Activated CD4-positive, alpha-beta T cell treated with anti-CD3 and anti-CD28 coated beads, Interleukin-2, amount 50 U/mL, for 48 hours (primary cell): ENCODE measurements around the gene BMPER.

Experiments used
- DNase-seq, 2 experiments: peaks; one replicate each; pipeline ENCODE4 v3.0.0-alpha.2; 2020

Gene BMPER

DNA sequence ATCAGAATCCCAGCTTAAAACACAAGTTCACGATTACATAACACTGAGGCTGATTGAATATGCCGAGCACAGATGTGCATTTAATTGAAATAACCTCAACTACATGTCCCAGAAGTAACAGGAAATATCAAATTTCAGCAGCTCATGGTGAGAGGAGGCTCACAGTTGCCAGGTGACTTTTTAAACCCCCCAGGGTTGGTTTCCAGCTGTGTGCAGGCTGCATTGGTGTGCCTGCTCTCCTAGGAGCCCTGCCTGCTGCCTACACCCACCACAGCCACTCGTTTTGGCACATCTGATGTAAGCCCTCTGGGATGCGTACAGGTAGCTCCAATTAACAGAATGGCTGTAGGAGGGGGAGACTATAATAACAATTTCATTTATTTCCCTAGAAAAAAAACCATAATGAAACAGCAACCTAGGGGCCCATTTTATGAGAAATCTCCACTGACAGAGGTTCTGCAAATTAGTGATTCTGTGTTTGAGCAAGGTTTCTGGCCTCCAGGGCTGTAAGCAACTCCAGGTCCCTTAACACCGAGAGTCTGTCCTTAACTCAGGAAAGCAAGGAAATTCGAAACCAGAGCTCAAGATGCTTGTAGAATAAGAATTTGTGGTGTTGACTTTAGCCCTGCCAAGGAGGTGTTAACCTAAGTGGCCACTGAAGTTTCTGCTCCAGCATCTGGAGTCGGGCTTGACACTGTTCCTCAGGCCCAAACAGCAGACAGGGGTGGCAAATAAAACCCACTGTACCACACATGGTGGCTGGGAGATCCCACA is 161.9 kb downstream of the BMPER start:
- no peak for DNase-seq

DNA sequence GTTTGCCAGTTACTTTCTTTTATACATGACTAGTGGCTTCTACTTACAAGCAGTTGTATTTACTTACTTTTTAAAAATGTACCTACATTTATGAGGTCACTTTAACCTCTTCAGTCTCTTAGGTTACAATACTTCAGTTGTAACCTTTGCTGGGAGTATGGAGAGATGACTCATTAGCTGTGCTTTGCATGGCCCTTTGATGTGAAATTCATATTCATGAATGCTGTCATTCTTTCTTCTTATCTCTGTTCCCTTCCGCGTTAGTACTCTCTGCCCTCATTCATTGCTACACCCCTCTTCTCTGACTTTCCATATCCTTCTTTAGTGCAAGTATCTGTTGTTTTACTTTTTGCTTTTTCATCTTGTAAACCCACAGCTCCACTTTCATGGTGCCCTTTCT is 164.3 kb downstream of the BMPER start:
- DNase-seq, result no peak

DNA sequence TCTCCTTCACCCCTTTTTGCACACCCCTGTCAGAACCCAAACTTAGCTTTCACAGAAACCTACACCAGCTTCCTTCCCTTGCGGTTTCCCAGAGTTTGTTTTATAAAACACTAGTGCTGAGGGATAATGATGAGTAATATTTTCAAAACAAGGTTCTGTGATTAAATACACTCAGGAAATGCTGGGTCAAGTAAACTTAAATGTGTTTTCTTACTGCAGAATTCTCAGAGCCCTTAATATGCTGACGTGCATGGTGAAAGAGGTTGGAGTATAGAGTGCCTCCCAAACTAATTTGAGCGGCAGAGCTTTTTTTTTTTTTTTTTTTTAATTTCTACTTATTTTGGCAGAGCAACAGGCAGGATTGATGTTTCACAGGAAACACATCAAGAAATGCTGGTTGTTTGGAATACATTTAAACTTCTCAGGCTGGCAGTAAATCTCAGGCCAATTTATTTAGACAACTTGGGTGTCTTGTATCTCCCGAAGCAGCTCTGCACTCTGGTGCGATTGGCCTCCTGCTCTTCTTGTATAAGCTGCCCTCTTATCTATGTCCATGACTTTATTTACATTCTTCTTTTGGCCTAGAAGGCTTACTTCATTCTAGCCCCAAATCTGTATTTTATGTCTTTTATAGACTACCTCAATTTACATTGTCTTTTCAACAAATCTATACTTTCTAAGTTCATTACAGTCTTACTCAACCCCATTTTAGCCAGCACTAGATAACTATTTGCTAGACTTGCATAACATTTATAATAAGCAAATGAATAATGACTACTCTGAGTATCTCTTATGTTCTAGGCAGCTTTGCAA is 165.4 kb downstream of the BMPER start:
- no peak for DNase-seq

DNA sequence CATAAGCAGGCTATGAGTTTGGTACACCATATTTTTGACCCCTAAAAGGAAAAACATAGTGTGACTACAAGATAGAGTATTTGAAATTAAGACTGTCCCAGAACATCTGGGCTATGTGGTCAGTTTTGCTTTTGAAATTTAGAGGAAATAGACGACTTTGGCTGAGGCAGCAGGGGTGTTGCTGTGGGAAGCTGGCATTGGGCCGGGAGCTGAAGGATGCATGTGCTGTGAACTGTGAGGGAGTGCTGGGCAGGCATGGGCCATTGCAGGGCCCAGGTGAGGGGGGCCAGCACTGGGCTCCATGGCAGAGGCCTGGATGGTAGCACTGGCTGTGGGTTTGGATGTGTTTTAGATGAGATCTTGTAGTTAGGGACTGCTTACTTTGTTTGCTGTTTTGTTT is 168.3 kb downstream of the BMPER start:
- no peak for DNase-seq

DNA sequence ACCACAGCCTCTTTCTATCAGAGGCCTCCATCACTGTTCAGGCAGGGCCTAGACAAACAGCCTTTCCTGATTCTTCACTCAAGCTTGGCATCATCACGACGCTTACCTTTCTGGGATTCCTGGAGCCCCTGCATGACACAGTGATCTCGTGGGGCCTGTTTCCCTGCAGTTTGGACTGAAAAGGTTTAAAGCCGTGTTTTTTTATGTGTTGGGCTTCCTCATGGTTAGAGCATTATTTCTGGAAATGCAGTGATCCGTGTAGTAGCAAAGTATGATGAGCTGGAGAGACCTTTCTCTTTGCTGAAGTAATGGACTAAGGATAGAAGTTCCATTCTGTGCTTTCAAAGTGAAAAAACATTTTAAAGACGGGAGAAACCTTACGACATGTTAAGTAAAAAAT is 169.1 kb downstream of the BMPER start:
- DNase-seq, result no peak

DNA sequence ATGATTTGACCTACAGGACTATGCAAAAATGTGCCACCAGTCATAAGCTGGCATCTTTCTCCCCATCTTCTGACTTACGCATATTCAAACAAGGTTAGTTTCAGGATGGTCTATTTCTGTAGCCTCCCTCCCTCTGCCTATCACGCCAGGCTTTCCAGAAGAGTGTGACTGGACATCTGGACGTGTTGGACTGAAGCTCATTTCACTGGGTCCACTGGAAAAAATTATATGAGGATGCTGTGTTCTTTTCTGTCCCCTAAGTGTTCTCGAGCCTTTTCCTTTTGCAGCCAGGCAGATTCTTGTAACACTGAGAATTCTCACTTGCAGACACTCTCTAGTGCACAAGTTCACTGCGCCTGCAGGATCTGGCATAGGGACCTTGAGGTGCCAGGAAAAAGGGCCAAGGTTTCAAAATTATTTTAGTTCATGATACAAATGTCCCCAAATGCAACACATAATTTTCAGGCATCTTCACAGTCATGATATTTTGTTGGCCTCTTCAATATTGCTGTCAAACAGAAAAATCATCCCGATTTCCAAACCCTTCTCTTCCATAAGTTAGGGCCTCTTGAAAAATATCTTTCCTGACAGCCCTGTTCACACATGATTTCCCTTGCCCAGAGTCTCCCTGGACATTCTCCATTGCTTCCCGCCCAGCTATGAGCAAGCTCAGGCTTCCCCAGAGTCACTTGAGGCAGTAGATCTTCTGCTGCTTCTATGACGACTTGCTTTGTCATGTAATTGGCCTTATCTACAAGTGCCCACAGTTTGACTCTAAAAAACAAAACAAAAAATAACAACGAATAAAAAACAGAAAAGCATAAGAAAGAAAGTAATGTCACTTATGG is 170.4 kb downstream of the BMPER start:
- DNase-seq, result no peak

DNA sequence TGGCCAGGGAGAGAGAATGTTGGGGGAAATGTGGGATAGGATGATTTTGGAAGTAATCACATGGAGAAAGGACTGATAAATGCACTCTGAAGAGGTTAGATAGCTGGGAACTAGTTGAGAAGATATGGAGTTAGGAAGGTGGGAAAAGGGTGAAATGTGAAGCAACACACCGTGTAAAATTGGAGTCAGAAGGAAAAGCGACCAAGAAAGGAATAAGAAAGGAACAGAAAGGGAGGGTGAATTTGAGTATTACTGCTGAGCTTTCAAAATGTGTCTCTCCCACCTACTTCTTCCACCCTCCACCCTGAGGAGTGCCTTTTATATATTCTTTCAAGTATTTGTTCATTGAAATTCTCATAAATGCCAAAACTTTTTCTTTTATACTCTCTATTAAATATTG is 171.8 kb downstream of the BMPER start:
- DNase-seq, result no peak

DNA sequence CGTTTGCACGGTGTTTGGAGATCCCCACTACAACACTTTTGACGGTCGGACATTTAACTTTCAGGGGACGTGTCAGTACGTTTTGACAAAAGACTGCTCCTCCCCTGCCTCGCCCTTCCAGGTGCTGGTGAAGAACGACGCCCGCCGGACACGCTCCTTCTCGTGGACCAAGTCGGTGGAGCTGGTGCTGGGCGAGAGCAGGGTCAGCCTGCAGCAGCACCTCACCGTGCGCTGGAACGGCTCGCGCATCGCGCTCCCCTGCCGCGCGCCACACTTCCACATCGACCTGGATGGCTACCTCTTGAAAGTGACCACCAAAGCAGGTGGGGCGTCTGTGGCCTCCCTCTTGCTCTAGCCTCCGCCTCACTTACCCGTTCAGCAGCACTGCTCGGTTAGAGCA is 173.5 kb downstream of the BMPER start:
- DNase-seq, result no peak

DNA sequence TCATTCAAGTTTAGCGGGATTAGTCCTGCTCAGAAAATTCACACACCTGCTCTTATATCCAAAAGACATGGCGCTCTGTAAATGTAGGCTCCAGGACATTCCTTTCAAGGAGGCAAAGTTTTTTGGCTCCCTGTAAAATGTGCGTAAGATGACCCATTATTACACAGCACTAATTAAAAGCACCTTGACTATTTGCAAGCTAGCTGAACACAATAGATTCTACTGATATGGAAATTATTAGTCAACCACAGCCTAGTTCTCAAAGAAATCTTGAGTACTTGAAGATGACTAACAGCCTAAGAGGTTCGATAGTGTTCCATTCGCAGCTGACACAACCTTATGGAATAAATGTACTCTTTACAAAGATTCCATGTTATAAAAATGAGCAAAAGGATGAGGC is 175.2 kb downstream of the BMPER start:
- no peak for DNase-seq

DNA sequence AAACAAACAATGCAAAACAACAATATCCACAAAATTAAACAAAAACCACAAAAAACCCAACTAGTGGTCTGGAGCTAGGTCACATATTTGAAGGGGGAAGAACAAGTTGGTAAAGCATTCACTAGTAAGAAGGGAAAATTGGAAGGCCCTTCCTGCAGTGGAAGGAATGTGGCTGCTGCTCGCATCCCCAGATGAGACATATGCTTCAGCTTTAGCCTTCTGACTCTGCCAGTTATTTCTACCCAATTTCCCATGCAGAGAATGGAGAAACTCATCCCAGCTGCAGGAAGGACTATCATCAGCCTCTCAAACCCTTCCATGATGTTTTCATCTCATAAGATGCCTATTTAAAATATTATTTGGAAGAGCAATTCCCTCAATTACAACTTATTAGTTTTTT is 176.6 kb downstream of the BMPER start:
- no peak for DNase-seq

DNA sequence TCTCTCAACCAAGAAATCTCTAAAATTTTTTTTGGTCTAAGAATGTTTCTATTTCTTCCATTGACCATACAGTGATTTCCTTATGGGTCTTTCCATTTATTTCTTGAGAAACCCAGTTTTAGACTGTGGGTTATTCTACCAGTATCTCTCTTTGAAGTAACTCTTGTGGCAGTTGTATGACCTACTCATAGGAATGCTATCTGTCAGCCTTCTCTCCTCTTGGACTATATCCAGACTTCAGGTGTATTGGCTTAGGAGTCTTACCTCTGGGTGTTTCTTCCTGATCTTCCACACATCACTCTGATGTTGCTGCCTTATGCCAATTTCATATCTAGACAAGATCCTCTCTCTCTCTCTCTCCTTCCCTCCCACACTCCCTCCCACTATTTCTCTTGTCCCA is 178.1 kb downstream of the BMPER start:
- DNase-seq, result no peak

DNA sequence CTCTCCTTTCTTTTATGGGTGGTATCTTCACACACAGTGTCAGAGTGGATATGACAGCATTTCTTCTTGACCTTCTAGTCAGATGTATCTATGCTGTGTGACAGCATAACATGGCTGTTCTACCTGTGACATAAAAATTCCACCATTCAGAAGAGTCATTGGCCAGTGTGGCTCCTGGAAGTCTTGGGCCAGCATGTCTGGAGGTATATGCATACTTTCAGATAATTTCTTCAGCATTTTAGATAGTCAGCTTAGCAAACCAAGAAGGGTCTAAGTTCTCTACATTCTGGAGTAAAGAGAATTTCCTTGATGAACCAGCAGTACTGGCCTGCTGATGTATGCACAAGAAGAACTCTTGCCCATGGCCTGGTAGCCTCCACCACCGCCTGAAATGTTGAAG is 179.3 kb downstream of the BMPER start:
- DNase-seq, result no peak

DNA sequence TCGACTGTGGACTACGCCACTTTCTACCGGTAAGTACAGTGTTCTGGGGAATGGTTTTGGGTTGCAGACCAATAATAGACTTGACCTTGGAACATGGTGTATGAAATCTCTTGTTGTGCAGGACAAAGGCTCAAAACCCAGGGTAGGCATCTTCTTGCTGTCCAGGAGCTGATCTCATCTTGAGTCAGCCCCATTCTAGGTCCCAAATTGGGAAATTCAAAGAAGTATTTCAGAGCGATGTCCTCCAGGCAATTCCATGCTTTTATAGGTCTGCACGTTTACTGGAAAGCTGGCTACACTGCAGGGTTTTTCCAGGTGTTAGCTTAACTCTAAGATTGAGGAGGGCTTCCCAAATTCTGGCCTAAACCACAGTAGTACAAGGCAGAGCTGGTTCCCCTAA is 180.7 kb downstream of the BMPER start:
- no peak for DNase-seq

DNA sequence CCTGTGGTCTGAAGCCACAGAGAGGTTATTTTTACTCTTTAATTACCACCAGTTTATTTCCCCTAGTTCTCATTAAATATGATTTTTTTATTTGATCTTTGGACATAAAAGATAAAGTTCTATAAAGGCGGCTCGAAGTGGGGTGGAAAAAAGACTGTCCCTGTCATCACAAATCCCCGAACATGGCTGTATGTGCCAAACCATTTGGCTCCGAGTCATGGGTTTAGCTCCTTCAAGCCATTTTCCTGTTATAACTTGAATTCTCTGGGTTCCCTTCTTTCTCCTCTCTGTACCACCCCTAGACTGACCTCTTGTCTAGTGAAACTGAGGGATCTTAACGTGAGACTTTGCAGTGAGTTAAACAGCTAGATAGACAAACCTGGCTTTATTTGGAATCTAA is 181.6 kb downstream of the BMPER start:
- no peak for DNase-seq

DNA sequence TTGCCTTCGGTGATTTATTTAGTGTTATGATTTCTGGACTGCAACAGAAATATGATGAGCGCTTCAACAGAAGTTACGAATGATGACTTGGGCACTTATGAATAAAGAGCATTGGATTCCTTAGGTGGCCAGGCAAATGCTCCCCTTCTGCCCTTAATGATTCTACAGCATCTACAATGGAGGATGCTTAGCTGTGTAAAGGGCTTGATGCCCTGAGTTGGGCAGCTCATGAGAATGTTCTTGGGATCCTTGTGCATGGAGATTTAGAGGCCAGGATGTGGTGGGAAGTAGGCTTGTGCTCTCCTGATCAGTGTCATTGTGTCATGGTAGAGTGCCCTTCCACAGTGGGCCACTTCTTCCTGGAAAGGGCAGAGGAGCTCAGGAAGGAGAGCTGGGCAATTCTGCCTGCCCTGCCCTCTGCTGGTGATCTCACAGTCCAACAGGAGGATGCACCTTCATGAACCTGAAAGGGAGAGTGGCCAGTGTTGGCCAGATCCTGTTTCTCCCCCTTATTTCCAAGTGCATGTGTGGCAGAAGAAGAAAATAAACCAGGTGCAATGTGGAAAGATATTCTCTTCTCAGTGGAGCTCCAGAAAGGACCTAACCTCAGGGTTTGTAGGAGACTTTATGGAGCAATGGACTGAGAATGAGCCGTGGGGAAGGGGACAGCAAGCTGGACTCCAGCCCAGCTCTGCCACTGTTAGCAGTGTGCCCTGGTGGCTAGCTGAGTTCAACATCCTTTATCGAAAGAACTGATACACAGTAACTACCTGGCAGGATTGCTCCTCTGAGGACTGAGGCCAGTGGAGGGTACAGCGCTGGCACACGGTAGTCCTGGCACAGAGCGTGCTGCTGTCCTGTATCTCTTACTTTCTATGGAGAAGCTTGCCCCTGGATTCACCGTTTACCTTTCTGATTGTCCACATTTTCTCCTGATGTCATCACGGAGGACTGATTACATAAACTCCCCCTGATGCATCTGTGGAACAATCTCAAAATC is 182.9 kb downstream of the BMPER start:
- DNase-seq, result no peak

DNA sequence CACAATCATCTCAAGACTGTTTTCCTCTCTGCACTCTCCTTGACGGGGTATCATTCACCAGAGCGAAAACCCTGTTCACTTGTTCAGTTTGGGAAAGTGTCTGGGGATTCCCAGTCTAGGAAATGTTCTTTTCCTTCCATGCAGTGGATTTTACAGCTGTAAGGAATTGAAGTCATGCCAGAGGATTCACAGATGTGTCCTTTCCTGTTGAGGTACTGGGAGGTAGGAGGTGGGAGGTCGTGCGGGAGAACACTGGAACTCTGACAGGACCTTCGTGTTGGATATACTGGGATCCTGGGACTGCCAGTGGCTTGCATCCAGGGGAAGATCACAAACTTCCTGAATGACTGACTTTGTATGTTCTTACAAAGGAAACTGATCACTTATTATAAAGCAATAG is 185.5 kb downstream of the BMPER start:
- DNase-seq, result no peak

DNA sequence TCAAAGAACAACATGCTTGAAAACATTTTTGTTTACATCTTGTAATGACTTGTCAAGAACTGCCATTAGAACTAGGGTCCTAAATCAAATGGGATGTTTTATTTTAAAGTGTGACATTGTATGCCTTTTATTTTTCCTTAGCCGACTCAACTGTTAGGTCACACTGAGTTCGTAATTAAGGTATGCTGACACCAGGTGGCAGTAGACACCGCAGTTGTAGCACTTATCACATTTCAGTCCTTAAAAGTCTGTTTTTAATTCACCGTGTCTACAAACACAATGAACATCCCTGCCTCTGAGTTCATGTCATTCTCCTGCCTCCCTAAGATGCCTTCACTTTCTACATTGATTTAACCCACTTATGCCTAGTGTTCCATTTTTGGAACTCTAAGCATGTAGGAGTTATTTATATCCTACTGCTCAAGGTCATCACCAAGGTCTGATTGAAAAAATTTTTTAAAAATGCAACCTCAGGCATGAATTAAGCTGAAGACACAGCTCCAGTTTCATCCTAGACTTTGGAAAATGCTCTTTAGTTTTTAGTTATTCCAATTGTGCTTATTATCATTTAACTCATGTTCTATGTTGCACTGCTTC is 186.1 kb downstream of the BMPER start:
- DNase-seq, result no peak

DNA sequence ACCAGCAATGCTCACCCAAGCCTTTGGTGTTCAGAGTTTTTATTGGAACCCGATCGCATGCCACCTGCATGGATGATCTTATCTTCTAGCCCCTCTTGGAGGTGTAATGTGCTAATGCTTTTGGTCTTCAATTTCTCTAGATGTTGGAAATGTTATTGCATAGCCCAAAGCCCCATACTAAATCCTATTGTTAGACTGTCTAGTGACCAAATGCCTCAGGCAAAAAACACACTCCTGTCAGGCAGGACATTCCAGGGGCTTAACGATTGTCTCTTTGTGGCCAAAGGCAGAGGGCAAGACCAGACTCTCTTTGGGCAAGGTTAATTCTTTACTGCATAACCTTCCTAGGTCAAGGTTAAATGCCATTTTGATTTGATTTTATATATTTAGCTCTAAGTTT is 187.9 kb downstream of the BMPER start:
- DNase-seq, result no peak

DNA sequence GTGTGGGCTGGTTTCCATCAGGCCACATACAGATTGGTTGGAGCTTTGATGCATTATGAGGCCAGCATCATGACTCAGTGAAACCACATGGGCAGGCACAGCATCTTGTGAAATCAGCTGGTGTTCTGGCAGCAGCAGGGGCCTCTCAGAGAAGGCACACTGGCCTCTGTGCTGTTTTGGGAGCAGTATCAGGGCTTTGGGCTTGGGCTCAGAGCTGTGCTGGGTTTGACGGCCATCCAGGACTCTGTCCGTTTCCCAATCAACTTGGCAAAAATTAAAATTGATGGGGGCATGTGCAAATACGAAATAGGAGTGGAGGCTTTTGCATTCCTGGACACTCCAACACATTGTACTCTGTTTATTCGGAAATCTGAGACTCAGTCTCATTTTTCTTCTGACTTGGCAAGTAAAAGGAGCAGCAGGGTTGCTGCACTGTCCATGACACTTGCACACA is 190.9 kb downstream of the BMPER start:
- no peak for DNase-seq

DNA sequence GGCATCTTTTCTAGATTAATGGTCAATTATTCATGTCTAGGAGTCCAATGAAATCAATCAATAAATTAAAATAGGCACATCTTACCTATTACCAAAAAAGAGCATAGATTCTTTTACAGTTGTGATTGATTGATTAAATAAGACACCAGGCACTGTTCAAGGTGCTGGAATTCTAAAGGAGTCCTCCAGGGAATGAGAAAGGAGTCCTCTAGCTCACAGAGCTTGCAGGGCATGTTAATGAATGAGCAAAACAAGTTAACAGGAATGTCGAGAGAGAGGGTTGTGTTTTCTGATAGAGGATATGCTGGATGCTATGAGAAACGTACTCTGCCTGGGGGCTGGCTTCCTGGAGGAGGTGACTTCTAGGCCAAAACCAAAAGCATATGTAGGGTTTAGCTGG is 191.4 kb downstream of the BMPER start:
- DNase-seq, result no peak

DNA sequence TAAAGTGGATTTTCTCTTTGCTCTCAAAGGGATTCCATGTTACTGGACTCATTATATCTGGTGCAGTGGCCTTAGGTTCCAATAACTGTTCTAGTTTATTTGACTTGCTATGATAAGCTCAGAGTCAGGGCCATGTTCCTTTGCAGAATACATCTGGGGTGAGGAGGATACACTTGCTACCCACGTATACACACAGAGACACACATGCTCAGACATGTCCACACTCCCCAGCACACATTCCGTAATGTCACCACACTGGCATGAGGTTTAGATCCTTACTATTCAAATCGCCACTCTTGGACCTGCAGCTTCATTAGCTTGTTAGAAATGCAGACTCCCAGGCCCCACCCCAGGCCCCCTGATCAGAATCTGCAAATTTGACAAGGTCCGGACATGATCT is 195.3 kb downstream of the BMPER start:
- DNase-seq, result no peak

DNA sequence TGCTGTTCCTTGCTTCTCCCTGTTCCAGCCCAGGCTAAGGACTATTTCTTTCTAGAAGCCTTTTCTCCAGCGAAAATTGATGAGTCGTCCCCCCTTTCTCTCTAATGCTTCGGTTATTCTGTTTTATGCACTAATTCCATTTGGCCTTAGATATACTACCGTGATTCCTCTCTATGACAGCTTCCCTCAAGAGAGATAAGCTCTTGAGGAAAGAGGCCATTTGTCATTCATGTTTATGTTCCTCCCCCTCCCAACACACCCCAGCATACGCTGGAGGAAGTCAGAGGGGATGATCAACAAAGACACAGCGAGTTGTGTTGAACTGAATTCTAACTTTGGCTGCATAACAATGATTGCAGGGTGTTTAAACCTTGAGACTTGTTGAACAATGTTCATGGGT is 198.8 kb downstream of the BMPER start:
- DNase-seq, result no peak
